GM18519 (cell line): ENCODE results near the gene MICAL3.
"Not testable (repeated sequence)": the region's sequence is repeated elsewhere in the genome, so short reads cannot be mapped to it uniquely, and the experiment has no call there.

ENCODE experiments used
- ATAC-seq: cut with Tn5 transposase; IDR thresholded peaks from one replicate; pipeline ENCODE4 v1.9.1; 2021; ENCODE audit warnings: mild to moderate bottlenecking, moderate library complexity; ENCODE audit not compliant: unreplicated experiment, low FRiP score

The MICAL3 gene

DNA sequence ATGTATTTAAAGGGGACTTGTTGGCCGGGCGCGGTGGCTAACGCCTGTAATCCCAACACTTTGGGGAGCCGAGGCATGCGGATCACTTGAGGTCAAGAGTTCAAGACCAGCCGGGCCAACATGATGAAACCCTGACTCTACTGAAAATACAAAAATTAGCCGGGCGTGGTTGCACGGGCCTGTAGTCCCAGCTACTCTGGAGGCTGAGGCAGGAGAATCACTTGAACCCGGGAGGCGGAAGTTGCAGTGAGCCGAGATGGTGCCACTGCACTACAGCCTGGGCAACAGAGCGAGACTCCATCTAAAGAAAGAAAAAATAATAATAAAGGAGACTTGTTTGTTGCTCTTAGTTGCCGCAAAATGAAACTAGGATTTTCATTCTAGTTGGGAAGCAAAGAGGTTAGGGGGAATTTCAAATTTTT is 22.5 kb downstream of the MICAL3 start:
- ATAC-seq: not testable (repeated sequence)

DNA sequence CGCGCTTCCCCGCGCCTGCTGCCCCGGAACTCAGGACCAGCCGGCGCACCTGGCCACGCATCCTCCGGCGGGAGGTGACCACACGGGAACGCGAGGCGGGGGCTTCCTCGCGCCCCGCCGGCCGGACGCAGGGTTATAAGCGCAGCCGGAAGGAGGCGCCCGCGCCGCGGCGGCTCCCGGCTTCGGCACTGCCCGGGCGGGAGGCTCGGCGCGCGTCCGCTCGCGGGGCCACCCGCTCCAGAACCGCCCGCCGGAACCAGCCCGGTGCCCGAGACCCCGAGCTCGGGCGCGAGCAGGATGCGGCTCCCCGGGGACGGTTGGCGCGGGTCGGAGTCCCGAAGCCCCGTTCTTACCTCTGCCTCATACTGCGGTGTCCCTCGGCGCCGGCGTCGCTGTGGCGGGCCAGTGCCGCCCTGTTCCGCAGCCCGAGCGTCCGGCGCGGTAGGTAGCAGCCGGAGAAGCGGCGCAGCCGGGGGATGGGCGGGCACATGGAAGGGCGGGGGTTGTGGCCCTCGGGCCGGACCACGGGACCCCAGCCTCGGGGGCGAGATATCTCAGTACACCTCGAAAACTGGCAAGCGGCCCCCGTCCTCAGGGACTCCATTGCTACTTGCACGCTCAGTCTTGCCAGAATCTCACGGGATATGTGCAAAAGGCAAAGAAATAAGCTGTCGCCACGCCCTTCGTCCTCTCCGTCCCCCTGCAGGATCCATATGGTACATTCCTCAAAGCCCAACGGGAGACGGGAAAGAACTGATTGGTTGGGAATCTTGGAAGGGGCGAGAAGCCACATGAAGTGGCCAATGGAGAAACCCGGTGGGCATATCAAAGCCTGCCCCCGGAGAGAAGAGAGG is 23.1 kb downstream of the MICAL3 start:
- peak; percentile 33 for ATAC-seq

DNA sequence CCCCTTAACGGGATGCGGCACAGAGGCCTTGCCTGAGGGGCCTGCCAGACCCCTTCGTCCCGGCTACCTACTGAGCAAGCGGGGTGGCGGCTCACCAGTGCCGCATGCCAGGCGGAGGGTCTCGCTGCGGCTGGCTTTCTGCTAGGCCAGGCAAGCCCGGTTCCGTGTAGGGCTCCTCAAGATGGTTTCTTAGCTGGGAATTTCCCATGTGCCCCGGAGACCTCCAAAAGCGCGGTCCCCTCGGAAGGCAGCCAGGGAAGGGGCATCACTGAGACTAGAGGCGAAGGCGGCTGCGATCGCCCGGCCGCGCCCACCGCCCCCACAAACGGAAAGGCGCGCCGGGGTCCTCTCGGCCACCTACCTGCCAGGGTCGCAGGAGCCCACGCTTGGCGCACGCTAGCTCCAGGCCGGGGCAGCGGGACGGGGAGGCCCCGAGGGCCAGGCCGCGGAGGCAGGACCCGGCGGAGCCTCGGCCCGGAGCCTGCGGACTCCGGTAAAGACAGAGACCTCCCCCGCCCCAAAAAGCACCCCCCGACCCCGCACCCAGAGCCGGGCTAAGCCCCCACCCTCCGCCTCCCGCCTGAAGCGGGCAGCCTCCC is 23.8 kb downstream of the MICAL3 start:
- no peak for ATAC-seq

- ATAC-seq: no peak
Measured at GRCh38 chr22:17999851-18000250, 24.5 kb downstream of the MICAL3 start.

GRCh38 chr22:17998913-17999312 is 25.4 kb downstream of the MICAL3 start:
- ATAC-seq: no peak

DNA sequence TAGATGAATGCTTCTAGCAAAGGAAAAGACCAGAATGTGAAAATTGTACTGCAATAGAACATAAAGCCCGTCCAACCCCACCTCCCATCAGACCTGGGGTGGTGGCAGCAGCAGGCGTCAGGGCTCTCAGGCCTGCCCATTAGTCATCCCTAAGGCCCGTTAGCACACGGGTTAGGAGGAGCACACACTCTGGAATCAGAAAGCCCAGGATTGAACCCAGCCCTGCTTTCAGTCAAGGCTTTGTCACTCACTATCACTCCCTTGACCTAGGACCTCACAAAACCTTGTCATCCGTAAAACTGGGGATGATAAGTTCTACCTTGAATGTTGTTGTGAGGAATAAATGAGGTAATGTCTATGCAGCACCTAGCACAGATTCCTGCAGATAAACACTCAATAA is 26.9 kb downstream of the MICAL3 start:
- no peak for ATAC-seq

DNA sequence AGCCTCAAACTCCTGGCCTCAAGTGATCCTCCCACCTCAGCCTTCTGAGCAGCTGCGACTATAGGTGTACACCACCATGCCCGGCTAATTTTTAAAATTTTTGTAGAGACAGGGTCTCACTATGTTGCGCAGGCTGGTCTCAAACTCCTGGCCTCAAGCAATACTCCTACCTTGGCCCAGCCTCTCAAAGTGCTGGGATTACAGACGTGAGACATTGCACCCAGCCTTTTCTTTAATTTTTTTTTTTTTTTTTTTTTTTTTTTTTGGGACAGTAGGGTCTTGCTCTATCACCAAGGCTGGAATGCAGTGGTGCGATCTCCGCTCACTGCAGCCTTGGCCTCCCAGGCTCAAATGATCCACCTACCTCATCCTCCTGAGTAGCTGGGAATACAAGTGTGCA is 29.1 kb downstream of the MICAL3 start:
- not testable (repeated sequence) for ATAC-seq

GRCh38 chr22:17994424-17995108 is 29.8 kb downstream of the MICAL3 start:
- no peak for ATAC-seq

GRCh38 chr22:17992976-17993375 is 31.4 kb downstream of the MICAL3 start:
- not testable (repeated sequence) for ATAC-seq

DNA sequence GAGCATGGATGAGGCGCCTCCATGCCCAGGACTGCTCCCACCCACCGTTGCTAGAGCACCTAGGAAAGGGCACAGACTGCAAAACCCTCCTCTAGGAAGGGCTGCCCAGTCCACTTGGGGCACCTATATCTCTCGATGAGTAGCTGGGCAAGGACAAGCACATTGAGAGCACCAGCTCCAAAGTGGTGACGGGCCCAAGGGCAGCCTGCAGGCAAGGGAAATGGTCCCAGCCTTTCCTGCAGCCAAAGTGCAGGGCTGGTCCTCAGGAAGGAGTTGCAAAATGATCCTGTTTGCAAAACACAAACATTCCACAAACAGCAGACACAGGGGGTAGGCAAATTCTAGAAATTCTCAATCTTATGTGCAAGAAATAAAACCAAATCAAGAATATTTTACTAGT is 32.4 kb downstream of the MICAL3 start:
- ATAC-seq: not testable (repeated sequence)

GRCh38 chr22:17990942-17991341 is 33.4 kb downstream of the MICAL3 start:
- ATAC-seq: no peak

GRCh38 chr22:17990147-17990546 is 34.2 kb downstream of the MICAL3 start:
- ATAC-seq: no peak

- no peak for ATAC-seq
Measured at GRCh38 chr22:17988800-17989513, 35.4 kb downstream of the MICAL3 start.

DNA sequence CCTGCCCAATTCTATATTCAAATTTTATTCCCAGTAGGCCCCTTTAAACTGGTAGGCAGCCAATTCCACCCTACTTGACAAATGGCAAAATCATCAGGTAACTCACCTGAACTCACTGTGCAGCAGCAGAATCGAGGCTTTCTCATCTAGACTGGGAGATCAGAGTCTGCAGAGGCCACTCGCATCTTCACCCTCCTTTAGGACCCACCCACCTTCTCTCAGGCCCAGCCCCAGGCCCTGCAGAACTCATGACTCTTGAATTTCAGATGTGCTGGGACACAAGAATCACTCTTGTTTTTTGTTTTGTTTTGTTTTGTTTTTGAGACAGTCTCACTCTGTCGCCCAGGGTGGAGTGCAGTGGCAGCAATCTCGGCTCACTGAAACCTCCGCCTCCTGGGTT is 38.8 kb downstream of the MICAL3 start:
- ATAC-seq: no peak

GRCh38 chr22:17985071-17985470 is 39.3 kb downstream of the MICAL3 start:
- ATAC-seq: not testable (repeated sequence)

- ATAC-seq: no peak
Measured at GRCh38 chr22:17984114-17984513, 40.2 kb downstream of the MICAL3 start.

DNA sequence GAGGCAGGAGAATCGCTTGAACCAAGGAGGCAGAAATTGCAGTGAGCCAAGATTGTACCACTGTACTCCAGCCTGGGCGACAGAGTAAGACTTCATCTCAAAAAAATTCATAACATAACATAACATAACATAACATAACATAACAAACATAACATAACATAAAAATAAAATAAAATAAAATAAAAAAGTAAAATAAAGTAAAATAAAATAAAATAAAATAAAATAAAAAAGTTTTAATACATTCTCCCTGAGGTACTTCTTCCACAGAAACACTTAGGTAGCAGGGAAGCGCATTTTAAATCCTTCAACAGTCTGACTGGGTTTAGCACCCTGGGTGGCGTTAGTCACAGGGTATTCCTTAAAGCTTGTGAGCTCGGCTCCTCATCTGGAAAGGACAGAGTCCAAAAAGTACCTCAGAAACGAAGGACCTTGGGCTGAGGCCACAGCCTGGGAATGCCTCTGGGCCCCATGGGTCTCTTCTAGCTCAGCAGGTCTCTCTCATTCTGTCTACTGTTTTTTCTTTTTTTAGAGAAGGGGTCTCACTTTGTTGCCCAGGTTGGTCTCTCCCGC is 41.7 kb downstream of the MICAL3 start:
- no peak for ATAC-seq

- ATAC-seq: no peak
Measured at GRCh38 chr22:17981497-17981896, 42.9 kb downstream of the MICAL3 start.

GRCh38 chr22:17980638-17981051 is 43.7 kb downstream of the MICAL3 start:
- ATAC-seq: no peak

GRCh38 chr22:17980015-17980590 is 44.3 kb downstream of the MICAL3 start:
- ATAC-seq: no peak
